Vagina (tissue), 2 donors: ENCODE measurements around the gene POU2F1.

ENCODE experiments used
- CTCF ChIP-seq, 3 experiments: fragments of 450-650 bp in 2 of 3; fragments of 200-600 bp in 1 of 3; sonication (generic) in 1 of 3; IDR thresholded peaks; one replicate each; pipeline ENCODE4 v1.5.1; 2017 to 2019; ENCODE audit warnings: antibody characterized with exemption in 3 of 3, mild to moderate bottlenecking in 2 of 3, moderate library complexity in 2 of 3
- POLR2A ChIP-seq, 2 donors: fragments of 450-650 bp; IDR thresholded peaks; one replicate each; pipeline ENCODE4 v1.6.1; 2017; ENCODE audit warnings: antibody characterized with exemption in 2 of 2, mild to moderate bottlenecking in 2 of 2, moderate library complexity in 2 of 2
- POLR2AphosphoS5 ChIP-seq, 2 donors: sonication (generic); formaldehyde crosslinking; IDR thresholded peaks; one replicate each; pipeline ENCODE4 v1.9.0; 2017; ENCODE audit warnings: antibody characterized with exemption in 2 of 2, mild to moderate bottlenecking in 2 of 2, low read depth in 1 of 2; ENCODE audit not compliant: insufficient read depth in 1 of 2

- TF ChIP-seq POLR2A (IDR thresholded peaks at IDR 0.05): no peak
- TF ChIP-seq CTCF (IDR thresholded peaks at IDR 0.05): no peak
- TF ChIP-seq POLR2AphosphoS5 (IDR thresholded peaks at IDR 0.05; ENCODE audit: insufficient read depth in 1 of 2, low read depth in 1 of 2): no peak
These were observed 14.4 kb upstream of the POU2F1 start for GRCh38 chr1:167206166-167206835.
